Vagina (tissue), 2 donors: ENCODE measurements around the gene HIVEP2. TPM values are rescaled to one million over a fixed set of nuclear protein-coding genes. Genes with fewer than 3 reads are reported as not detected.

ENCODE experiments used
- DNase-seq, 2 donors: peaks; one replicate each; pipeline ENCODE4 v3.0.0-alpha.2; 2017; ENCODE audit errors: extremely low spot score in 2 of 2
- H3K27ac ChIP-seq: fragments of 200-600 bp; sonication (generic); one replicate; pipeline ENCODE4 v1.5.1; 2019
- H3K27me3 ChIP-seq: fragments of 200-600 bp; sonication (generic); one replicate; pipeline ENCODE4 v1.5.1; 2019
- H3K36me3 ChIP-seq, 2 donors: fragments of 200-600 bp; sonication (generic); one replicate each; pipeline ENCODE4 v1.5.1; 2017 to 2019
- H3K4me1 ChIP-seq: fragments of 200-600 bp; sonication (generic); one replicate; pipeline ENCODE4 v1.5.1; 2019
- H3K4me3 ChIP-seq, 2 donors: fragments of 200-600 bp; sonication (generic); 1 replicate in 1 of 2; 2 replicates in 1 of 2; pipeline ENCODE4 v1.5.1; 2016 to 2019
- H3K9me3 ChIP-seq: fragments of 200-600 bp; sonication (generic); one replicate; pipeline ENCODE4 v1.5.1; 2019
- CTCF ChIP-seq, 3 experiments: fragments of 450-650 bp in 2 of 3; fragments of 200-600 bp in 1 of 3; sonication (generic) in 1 of 3; IDR thresholded peaks; one replicate each; pipeline ENCODE4 v1.5.1; 2017 to 2019; ENCODE audit warnings: antibody characterized with exemption in 3 of 3, mild to moderate bottlenecking in 2 of 3, moderate library complexity in 2 of 3
- POLR2A ChIP-seq, 2 donors: fragments of 450-650 bp; IDR thresholded peaks; one replicate each; pipeline ENCODE4 v1.6.1; 2017; ENCODE audit warnings: antibody characterized with exemption in 2 of 2, mild to moderate bottlenecking in 2 of 2, moderate library complexity in 2 of 2
- POLR2AphosphoS5 ChIP-seq, 2 donors: sonication (generic); formaldehyde crosslinking; IDR thresholded peaks; one replicate each; pipeline ENCODE4 v1.9.0; 2017; ENCODE audit warnings: antibody characterized with exemption in 2 of 2, mild to moderate bottlenecking in 2 of 2, low read depth in 1 of 2; ENCODE audit not compliant: insufficient read depth in 1 of 2
- intact Hi-C: fragments of 100-400 bp; cut with DNase I; formaldehyde crosslinking; loops from one replicate; pipeline ENCODE4 v1.15.1; 2023
- total RNA-seq: library from RNA; depleted of rRNA; stranded (reverse); fragments of >200 nt; gene quantifications from one replicate; pipeline ENCODE4 v1.2.3, GENCODE V29; 2016

Gene HIVEP2
- total RNA-seq, 1 donor from 2014 or later, result 24.6 TPM

- intact Hi-C loops, result no loop called here
- no peak overlapping the region for H3K27ac ChIP-seq
- H3K27me3 ChIP-seq, result no peaks in the 10 kb centered on the region
- no peaks in the 10 kb centered on the region for H3K9me3 ChIP-seq
- H3K36me3 ChIP-seq, result no peaks in the 10 kb centered on the region
- H3K4me3 ChIP-seq, result no peak overlapping the region
- no peak for DNase-seq
- no peaks in the 10 kb centered on the region for H3K4me1 ChIP-seq
- TF ChIP-seq CTCF (IDR thresholded peaks at IDR 0.05) (no peak), POLR2A (IDR thresholded peaks at IDR 0.05) (no peak), POLR2AphosphoS5 (IDR thresholded peaks at IDR 0.05; ENCODE audit: insufficient read depth in 1 of 2, low read depth in 1 of 2) (no peak)
Observed at GRCh38 chr6:142718667-142719191, 226.2 kb downstream of the HIVEP2 start.

GRCh38 chr6:142716097-142716496 lies 228.9 kb downstream of the HIVEP2 start:
- Histone ChIP-seq H3K36me3 (no peaks in the 10 kb centered on the region), H3K9me3 (no peaks in the 10 kb centered on the region), H3K4me1 (no peaks in the 10 kb centered on the region), H3K27me3 (no peaks in the 10 kb centered on the region), H3K27ac (no peak overlapping the region), H3K4me3 (no peak overlapping the region)
- TF ChIP-seq CTCF (IDR thresholded peaks at IDR 0.05) (no peak), POLR2A (IDR thresholded peaks at IDR 0.05) (no peak), POLR2AphosphoS5 (IDR thresholded peaks at IDR 0.05; ENCODE audit: insufficient read depth in 1 of 2, low read depth in 1 of 2) (no peak)
- intact Hi-C loops, result no loop called here
- DNase-seq, result no peak

- Histone ChIP-seq H3K27me3 (no peaks in the 10 kb centered on the region), H3K36me3 (no peaks in the 10 kb centered on the region), H3K9me3 (no peaks in the 10 kb centered on the region), H3K27ac (no peak overlapping the region), H3K4me1 (no peaks in the 10 kb centered on the region), H3K4me3 (no peak overlapping the region)
- DNase-seq, result no peak
- TF ChIP-seq POLR2A (IDR thresholded peaks at IDR 0.05), result no peak
- TF ChIP-seq POLR2AphosphoS5 (IDR thresholded peaks at IDR 0.05; ENCODE audit: insufficient read depth in 1 of 2, low read depth in 1 of 2), result no peak
- no peak for TF ChIP-seq CTCF (IDR thresholded peaks at IDR 0.05)
- intact Hi-C loops, result no loop called here
Observed at GRCh38 chr6:142714951-142715785, 229.8 kb downstream of the HIVEP2 start.

GRCh38 chr6:142713959-142714358 lies 231.0 kb downstream of the HIVEP2 start:
- intact Hi-C loops, result no loop called here
- Histone ChIP-seq H3K27me3 (no peaks in the 10 kb centered on the region), H3K27ac (no peak overlapping the region), H3K4me1 (no peaks in the 10 kb centered on the region), H3K36me3 (no peaks in the 10 kb centered on the region), H3K9me3 (no peaks in the 10 kb centered on the region), H3K4me3 (no peak overlapping the region)
- DNase-seq, result no peak
- TF ChIP-seq POLR2AphosphoS5 (IDR thresholded peaks at IDR 0.05; ENCODE audit: insufficient read depth in 1 of 2, low read depth in 1 of 2) (no peak), POLR2A (IDR thresholded peaks at IDR 0.05) (no peak), CTCF (IDR thresholded peaks at IDR 0.05) (no peak)

GRCh38 chr6:142712231-142712630 lies 232.7 kb downstream of the HIVEP2 start:
- H3K4me1 ChIP-seq, result no peaks in the 10 kb centered on the region
- H3K4me3 ChIP-seq, result no peak overlapping the region
- no peak for TF ChIP-seq CTCF (IDR thresholded peaks at IDR 0.05)
- no peak for TF ChIP-seq POLR2A (IDR thresholded peaks at IDR 0.05)
- TF ChIP-seq POLR2AphosphoS5 (IDR thresholded peaks at IDR 0.05; ENCODE audit: insufficient read depth in 1 of 2, low read depth in 1 of 2), result no peak
- H3K36me3 ChIP-seq, result no peaks in the 10 kb centered on the region
- H3K9me3 ChIP-seq, result no peaks in the 10 kb centered on the region
- intact Hi-C loops, result no loop called here
- no peak overlapping the region for H3K27ac ChIP-seq
- DNase-seq, result no peak
- no peaks in the 10 kb centered on the region for H3K27me3 ChIP-seq
